SK-N-SH (cell line): ENCODE measurements around the gene SPTAN1. TPM values are rescaled to one million over a fixed set of nuclear protein-coding genes. Genes with fewer than 3 reads are reported as not detected.

Source experiments
- CTCF ChIA-PET: fragments of 300-600, 350-600 bp; formaldehyde crosslinking; extraction: SDS; loops from one replicate; lab custom pipeline; 2021; lab: Yijun Ruan, JAX
- POLR2A ChIA-PET: fragments of 350-600 bp; sonication (Branson Sonifier 250); formaldehyde crosslinking; extraction: SDS; loops from one replicate; lab custom pipeline; 2020; ENCODE audit warnings: antibody characterized with exemption, inconsistent platforms; lab: Yijun Ruan, JAX
- DNase-seq: peaks from one replicate; pipeline ENCODE4 v3.0.0; 2012
- H2AFZ ChIP-seq: fragments of 200-600 bp; sonication (generic); 2 replicates; pipeline ENCODE4 v1.8.1; 2016; ENCODE audit warnings: antibody characterized with exemption, mild to moderate bottlenecking, low read depth
- H3F3A ChIP-seq: fragments of 200-600 bp; sonication (generic); replicated peaks from 2 replicates; pipeline ENCODE3; 2016; ENCODE audit warnings: antibody characterized with exemption, mild to moderate bottlenecking; ENCODE audit not compliant: insufficient read depth
- H3K27ac ChIP-seq, 2 experiments: fragments of 200-500 bp in 1 of 2; fragments of 200-600 bp in 1 of 2; sonication (Bioruptor generic) in 1 of 2; sonication (generic), shearing (Covaris generic) in 1 of 2; 2 replicates each; pipeline versions ENCODE4 v1.5.1 to v1.6.1; 2014 to 2016; ENCODE audit warnings: low read depth in 2 of 2, inconsistent platforms in 1 of 2, low read length in 1 of 2, mild to moderate bottlenecking in 1 of 2, mixed read lengths in 1 of 2
- H3K27me3 ChIP-seq: fragments of 200-600 bp; sonication (generic), shearing (Covaris generic); 2 replicates; pipeline ENCODE4 v1.6.1; 2016; ENCODE audit warnings: mixed run types; ENCODE audit not compliant: insufficient read depth
- H3K36me3 ChIP-seq, 2 experiments: fragments of 200-500 bp in 1 of 2; fragments of 200-600 bp in 1 of 2; sonication (Bioruptor generic) in 1 of 2; sonication (generic) in 1 of 2; replicated peaks in 1 of 2; 2 replicates each; pipeline versions ENCODE3 to v1.5.1; 2014 to 2016; ENCODE audit warnings: low read length in 1 of 2, mild to moderate bottlenecking in 1 of 2; ENCODE audit not compliant: insufficient read depth in 2 of 2, control insufficient read depth in 1 of 2
- H3K4me1 ChIP-seq, 2 experiments: fragments of 200-500 bp in 1 of 2; fragments of 200-600 bp in 1 of 2; sonication (Bioruptor generic) in 1 of 2; sonication (generic), shearing (Covaris generic) in 1 of 2; 2 replicates each; pipeline versions ENCODE4 v1.5.1 to v1.6.1; 2014 to 2016; ENCODE audit warnings: low read depth in 1 of 2, low read length in 1 of 2, mixed run types in 1 of 2; ENCODE audit not compliant: insufficient read depth in 2 of 2, control insufficient read depth in 1 of 2
- H3K4me2 ChIP-seq: fragments of 200-600 bp; sonication (generic), shearing (Covaris generic); 2 replicates; pipeline ENCODE4 v1.6.1; 2017; ENCODE audit warnings: mixed run types
- H3K4me3 ChIP-seq, 2 experiments: fragments of 200-500 bp in 1 of 2; fragments of 200-600 bp in 1 of 2; sonication (Bioruptor generic) in 1 of 2; sonication (generic), shearing (Covaris generic) in 1 of 2; 2 replicates each; pipeline versions ENCODE4 v1.5.1 to v1.8.1; 2014 to 2016; ENCODE audit warnings: low read depth in 2 of 2, inconsistent platforms in 1 of 2, low read length in 1 of 2, mild to moderate bottlenecking in 1 of 2, mixed read lengths in 1 of 2, moderate library complexity in 1 of 2
- H3K79me2 ChIP-seq: fragments of 200-600 bp; sonication (generic); 2 replicates; pipeline ENCODE4 v1.8.1; 2017; ENCODE audit warnings: mild to moderate bottlenecking; ENCODE audit not compliant: insufficient read depth
- H3K9ac ChIP-seq: fragments of 200-600 bp; sonication (generic); 2 replicates; pipeline ENCODE4 v1.6.1; 2017; ENCODE audit warnings: mixed run types
- H3K9me2 ChIP-seq: fragments of 200-600 bp; sonication (generic); 2 replicates; pipeline ENCODE4 v1.6.1; 2017; ENCODE audit warnings: mixed run types
- H3K9me3 ChIP-seq: fragments of 200-600 bp; sonication (generic); 2 replicates; pipeline ENCODE4 v1.6.1; 2017; ENCODE audit warnings: mixed run types, mild to moderate bottlenecking, moderate library complexity
- H4K20me1 ChIP-seq: fragments of 200-600 bp; sonication (generic); 2 replicates; pipeline ENCODE4 v1.6.1; 2017; ENCODE audit warnings: mild to moderate bottlenecking, mixed run types; ENCODE audit not compliant: insufficient read depth
- CHD2 ChIP-seq: fragments of 150-350 bp; IDR thresholded peaks from 2 replicates; pipeline ENCODE4 v1.6.1; 2018; ENCODE audit warnings: low read length; ENCODE audit not compliant: partially characterized antibody
- EP300 ChIP-seq, 2 experiments: IDR thresholded peaks; 2 replicates each; pipeline versions ENCODE4 v1.4.0 to v1.6.1; 2012; ENCODE audit warnings: borderline replicate concordance in 1 of 2, low read depth in 1 of 2, low read length in 1 of 2
- EZH2phosphoT487 ChIP-seq: fragments of 200-600 bp; sonication (generic); IDR thresholded peaks from 2 replicates; pipeline ENCODE4 v1.6.1; 2017; ENCODE audit warnings: low read depth, mixed run types, mild to moderate bottlenecking, antibody characterized with exemption, moderate library complexity, borderline replicate concordance
- FOXM1 ChIP-seq: IDR thresholded peaks from 2 replicates; pipeline ENCODE4 v1.4.0; 2012; ENCODE audit warnings: low read depth, mild to moderate bottlenecking
- JUND ChIP-seq: IDR thresholded peaks from 2 replicates; pipeline ENCODE4 v1.4.0; 2012
- MXI1 ChIP-seq: IDR thresholded peaks from 2 replicates; pipeline ENCODE4 v1.6.1; 2012; ENCODE audit warnings: mild to moderate bottlenecking, low read depth, low read length, improper control_type of control experiment
- RAD21 ChIP-seq: IDR thresholded peaks from 2 replicates; pipeline ENCODE4 v1.6.1; 2012; ENCODE audit warnings: mild to moderate bottlenecking, low read length
- RCOR1 ChIP-seq: fragments of 150-350 bp; IDR thresholded peaks from 2 replicates; pipeline ENCODE4 v1.6.1; 2017; ENCODE audit warnings: antibody characterized with exemption, low read length
- RFX5 ChIP-seq: IDR thresholded peaks from 2 replicates; pipeline ENCODE4 v1.6.1; 2012; ENCODE audit warnings: mild to moderate bottlenecking, improper control_type of control experiment, low read length
- TAF1 ChIP-seq: IDR thresholded peaks from 2 replicates; pipeline ENCODE4 v1.6.1; 2012; ENCODE audit warnings: low read depth, mild to moderate bottlenecking, low read length, moderate library complexity, borderline replicate concordance
- TCF12 ChIP-seq: IDR thresholded peaks from 2 replicates; pipeline ENCODE4 v1.4.0; 2012
- WGBS: methylation state at CpG from one replicate; pipeline ENCODE4 v1.1.6; 2017; ENCODE audit warnings: low lambda C conversion rate; 5-methylcytosine and 5-hydroxymethylcytosine counted together
- polyA plus RNA-seq, 3 experiments: library from polyadenylated mRNA; depleted of rRNA; stranded (reverse); fragments of >200 nt; gene quantifications; 2 replicates each; pipeline ENCODE4 v1.2.3, GENCODE V29; 2012
- TF ChIP-seq, protein P1 (sequence below): IDR thresholded peaks from 2 replicates; pipeline ENCODE4 v1.4.0; 2012; ENCODE audit warnings: low read depth
- TF ChIP-seq, protein P2 (sequence below): fragments of 150-350 bp; IDR thresholded peaks from 2 replicates; pipeline ENCODE4 v1.6.1; 2017; ENCODE audit warnings: antibody characterized with exemption, low read length, low read depth, borderline replicate concordance
- TF ChIP-seq, protein P3 (sequence below): IDR thresholded peaks from 2 replicates; pipeline ENCODE4; 2012

SPTAN1 gene
- polyA plus RNA-seq, 1 of the 3 experiments (the other 2 are of a cell fraction), result 177 TPM

DNA sequence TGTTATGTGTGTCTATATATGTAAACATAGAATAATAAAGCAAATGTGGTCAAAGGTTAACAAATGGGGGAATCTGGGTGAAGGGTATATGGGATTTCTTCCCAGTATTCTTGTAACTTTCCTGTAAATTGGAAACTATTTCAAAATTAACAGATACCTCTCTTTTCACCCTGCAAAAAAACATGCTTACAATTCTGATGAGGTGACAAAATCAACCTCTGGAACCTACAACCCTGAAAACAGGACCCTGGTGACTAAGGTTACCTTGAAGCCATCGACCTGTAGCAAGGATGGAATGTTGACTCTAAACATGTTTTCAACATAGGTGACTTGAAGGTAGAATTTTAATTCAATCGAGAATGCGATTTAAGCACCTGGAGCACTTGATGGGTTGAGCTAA is 5.9 kb upstream of the SPTAN1 start:
- no peak overlapping the region for H3K27ac ChIP-seq
- CTCF ChIA-PET, result no interaction called here
- H4K20me1 ChIP-seq, result no peaks in the 10 kb centered on the region
- no peak overlapping the region for H3K4me2 ChIP-seq
- H3K9me2 ChIP-seq, result no peaks in the 10 kb centered on the region
- H3K27me3 ChIP-seq, result no peaks in the 10 kb centered on the region
- no peak overlapping the region for H3K4me3 ChIP-seq
- H3K79me2 ChIP-seq, result no peaks in the 10 kb centered on the region
- POLR2A ChIA-PET, result interaction anchor here (0.6 kb wide), 1 partner anchor 152 kb away, joined by 3 read pairs; no protein-coding TSS in a partner anchor
- no peak for TF ChIP-seq EP300 (IDR thresholded peaks at IDR 0.05; ENCODE audit: borderline replicate concordance in 1 of 2, low read depth in 1 of 2, low read length in 1 of 2)
- H3K36me3 ChIP-seq, result peaks cover 6 to 8% of the 10 kb centered on the region in 2 experiments
- WGBS, result 65% methylated on average over 3 of the region's 3 CpGs
- H3K9ac ChIP-seq, result no peak overlapping the region
- no peaks in the 10 kb centered on the region for H3K9me3 ChIP-seq
- H2AFZ ChIP-seq, result no peak overlapping the region
- no peak for DNase-seq
- H3K4me1 ChIP-seq, result peaks cover 10 to 13% of the 10 kb centered on the region in 2 experiments
- H3F3A ChIP-seq, result peaks cover 17% of the 10 kb centered on the region

DNA sequence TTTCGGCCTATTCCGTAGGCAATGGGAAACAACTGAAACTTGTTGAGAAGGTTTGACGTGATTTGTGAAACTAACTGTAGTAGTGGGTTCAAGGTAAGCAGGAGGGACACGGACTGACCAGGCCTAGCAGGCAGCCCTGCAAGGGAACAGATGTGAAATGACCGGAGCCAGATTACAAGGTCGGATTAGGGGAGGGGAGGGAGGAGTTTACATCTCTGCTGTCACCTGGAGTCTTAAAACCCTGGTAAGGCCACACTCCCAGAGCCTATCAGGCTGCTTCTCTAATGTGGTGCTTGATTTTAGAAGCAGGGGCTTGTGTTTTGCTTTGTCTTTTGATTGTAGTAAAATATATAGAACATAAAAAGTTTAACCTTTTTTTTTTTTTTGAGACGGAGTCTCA is 3.5 kb upstream of the SPTAN1 start:
- H3K9me3 ChIP-seq, result no peaks in the 10 kb centered on the region
- 97% methylated on average over 7 of the region's 7 CpGs for WGBS
- H3K9ac ChIP-seq, result no peak overlapping the region
- H3K4me2 ChIP-seq, result no peak overlapping the region
- no peaks in the 10 kb centered on the region for H3K27me3 ChIP-seq
- no peaks in the 10 kb centered on the region for H3K9me2 ChIP-seq
- TF ChIP-seq, protein P1, sequence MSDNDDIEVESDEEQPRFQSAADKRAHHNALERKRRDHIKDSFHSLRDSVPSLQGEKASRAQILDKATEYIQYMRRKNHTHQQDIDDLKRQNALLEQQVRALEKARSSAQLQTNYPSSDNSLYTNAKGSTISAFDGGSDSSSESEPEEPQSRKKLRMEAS, result no peak
- TF ChIP-seq RAD21, result no peak
- TF ChIP-seq TAF1, result no peak
- no peak for TF ChIP-seq TCF12
- TF ChIP-seq EZH2phosphoT487, result no peak
- TF ChIP-seq JUND, result no peak
- no peak overlapping the region for H2AFZ ChIP-seq
- H3K27ac ChIP-seq, result no peak overlapping the region
- peaks cover 18% of the 10 kb centered on the region for H3F3A ChIP-seq
- peaks cover 12 to 14% of the 10 kb centered on the region in 2 experiments for H3K4me1 ChIP-seq
- ChIA-PET CTCF (no interaction called here), POLR2A (no interaction called here)
- H3K79me2 ChIP-seq, result peaks cover 14% of the 10 kb centered on the region
- no peaks in the 10 kb centered on the region for H3K36me3 ChIP-seq
- peaks cover 6% of the 10 kb centered on the region for H4K20me1 ChIP-seq
- no peak for DNase-seq
- H3K4me3 ChIP-seq, result no peak overlapping the region

DNA sequence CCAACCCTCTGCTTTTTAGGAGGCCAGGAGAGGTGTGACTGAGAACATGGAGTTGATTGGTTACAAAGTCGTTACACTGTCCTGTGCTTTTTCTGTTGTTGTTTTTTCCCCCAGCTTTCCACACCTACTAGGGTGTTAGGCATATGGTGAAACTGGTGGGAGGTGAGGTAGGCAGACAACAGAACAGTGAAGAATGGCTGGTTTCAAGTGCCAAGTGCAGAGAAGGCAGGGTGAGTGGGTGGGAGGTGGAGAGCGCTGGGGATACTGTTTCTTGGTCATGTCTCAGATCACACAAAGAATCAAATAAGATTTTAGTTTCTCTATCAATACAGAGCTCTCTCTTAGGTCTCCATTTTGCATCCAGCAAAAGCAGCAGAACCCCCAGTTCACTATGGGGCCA is 2.2 kb upstream of the SPTAN1 start:
- Histone ChIP-seq H3F3A (peaks cover 29% of the 10 kb centered on the region), H3K9me3 (no peaks in the 10 kb centered on the region), H4K20me1 (peaks cover 19% of the 10 kb centered on the region), H3K36me3 (peaks cover 0 to 3% of the 10 kb centered on the region in 2 experiments), H3K4me3 (no peak overlapping the region), H3K9me2 (no peaks in the 10 kb centered on the region), H3K27me3 (no peaks in the 10 kb centered on the region), H3K79me2 (peaks cover 28% of the 10 kb centered on the region), H3K4me1 (peaks cover 25 to 26% of the 10 kb centered on the region in 2 experiments), H3K4me2 (peak overlapping the region; percentile 87; the same call in 1 of the 2 replicates), H3K27ac (peak overlapping the region; percentile 30 to 76; a peak in 3 of 4 replicates), H2AFZ (peak overlapping the region; percentile 54; the same call in 1 of the 2 replicates), H3K9ac (no peak overlapping the region)
- 89% methylated on average over 2 of the region's 2 CpGs for WGBS
- CTCF ChIA-PET, result interaction anchor here (0.9 to 2.7 kb wide), 5 partner anchors 9 to 188 kb away, joined by 3 to 10 read pairs (median 3); no protein-coding TSS in a partner anchor
- DNase-seq, result no peak
- POLR2A ChIA-PET, result interaction anchor here (1.1 to 3.7 kb wide), 3 partner anchors 12 to 45 kb away, joined by 4 to 15 read pairs (median 4); partner anchors contain the start of gene GLE1
- TF ChIP-seq JUND, result no peak
- TF ChIP-seq, protein P2, sequence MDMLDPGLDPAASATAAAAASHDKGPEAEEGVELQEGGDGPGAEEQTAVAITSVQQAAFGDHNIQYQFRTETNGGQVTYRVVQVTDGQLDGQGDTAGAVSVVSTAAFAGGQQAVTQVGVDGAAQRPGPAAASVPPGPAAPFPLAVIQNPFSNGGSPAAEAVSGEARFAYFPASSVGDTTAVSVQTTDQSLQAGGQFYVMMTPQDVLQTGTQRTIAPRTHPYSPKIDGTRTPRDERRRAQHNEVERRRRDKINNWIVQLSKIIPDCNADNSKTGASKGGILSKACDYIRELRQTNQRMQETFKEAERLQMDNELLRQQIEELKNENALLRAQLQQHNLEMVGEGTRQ, result no peak
- no peak for TF ChIP-seq RCOR1
- TF ChIP-seq, protein P3, sequence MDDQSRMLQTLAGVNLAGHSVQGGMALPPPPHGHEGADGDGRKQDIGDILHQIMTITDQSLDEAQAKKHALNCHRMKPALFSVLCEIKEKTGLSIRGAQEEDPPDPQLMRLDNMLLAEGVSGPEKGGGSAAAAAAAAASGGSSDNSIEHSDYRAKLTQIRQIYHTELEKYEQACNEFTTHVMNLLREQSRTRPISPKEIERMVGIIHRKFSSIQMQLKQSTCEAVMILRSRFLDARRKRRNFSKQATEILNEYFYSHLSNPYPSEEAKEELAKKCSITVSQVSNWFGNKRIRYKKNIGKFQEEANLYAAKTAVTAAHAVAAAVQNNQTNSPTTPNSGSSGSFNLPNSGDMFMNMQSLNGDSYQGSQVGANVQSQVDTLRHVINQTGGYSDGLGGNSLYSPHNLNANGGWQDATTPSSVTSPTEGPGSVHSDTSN, result no peak
- no peak for TF ChIP-seq TCF12
- TF ChIP-seq RFX5, result no peak
- no peak for TF ChIP-seq CHD2
- no peak for TF ChIP-seq MXI1
- no peak for TF ChIP-seq RAD21
- TF ChIP-seq FOXM1, result no peak
